Coronary artery (tissue), 2 donors: ENCODE measurements around the gene PLPP1.
A peak's percentile ranks its signal among the peaks of the same experiment; 100 is the strongest.

Source experiments
- DNase-seq: peaks from one replicate; pipeline ENCODE4 v3.0.0-alpha.2; 2017; ENCODE audit warnings: low spot score
- H3K27ac ChIP-seq, 2 donors: fragments of 200-600 bp; sonication (generic); one replicate each; pipeline ENCODE4 v1.5.1; 2016 to 2019
- H3K4me3 ChIP-seq: fragments of 200-600 bp; sonication (generic); 2 replicates; pipeline ENCODE4 v1.5.1; 2016; ENCODE audit warnings: mild to moderate bottlenecking, moderate library complexity
- TF ChIP-seq, protein P1 (sequence below): fragments of 200-600 bp; sonication (generic); IDR thresholded peaks from one replicate; pipeline ENCODE4 v1.5.1; 2019; ENCODE audit warnings: antibody characterized with exemption

Gene PLPP1

DNA sequence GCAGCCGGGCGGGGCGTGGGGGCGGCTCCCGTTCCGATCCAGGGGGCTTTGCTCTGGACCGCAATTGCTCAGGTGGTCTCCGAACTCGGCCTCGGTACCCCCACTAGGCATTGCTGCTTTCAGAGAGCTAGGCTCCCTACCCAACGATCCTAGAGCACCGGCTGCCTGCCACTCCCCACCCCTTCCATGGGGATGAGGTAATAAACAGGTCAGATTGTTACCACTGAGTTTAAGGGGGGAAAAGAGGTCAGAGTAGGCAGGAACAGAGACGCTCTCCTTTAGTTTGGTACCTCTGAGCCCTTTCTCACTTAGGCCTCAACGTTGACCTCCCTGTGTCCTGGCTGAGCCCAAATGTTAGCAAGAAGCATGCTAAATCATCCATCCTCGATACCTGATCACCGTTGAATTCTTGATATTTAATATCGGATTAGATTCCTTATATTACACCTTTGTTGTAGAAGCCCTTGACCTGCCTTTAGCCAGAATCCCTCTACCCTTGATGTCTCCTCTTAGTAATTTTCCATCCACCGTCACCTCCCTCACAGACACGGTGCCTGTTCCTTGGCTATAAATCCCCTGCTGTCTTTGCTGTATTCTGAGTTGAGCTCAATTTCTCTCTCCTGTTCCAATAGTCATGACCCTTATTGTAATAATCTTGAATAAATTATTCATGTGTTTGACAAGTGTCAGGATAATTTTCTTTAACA lies 588 bp upstream of the PLPP1 start:
- DNase-seq: no peak
- TF ChIP-seq, protein P1, sequence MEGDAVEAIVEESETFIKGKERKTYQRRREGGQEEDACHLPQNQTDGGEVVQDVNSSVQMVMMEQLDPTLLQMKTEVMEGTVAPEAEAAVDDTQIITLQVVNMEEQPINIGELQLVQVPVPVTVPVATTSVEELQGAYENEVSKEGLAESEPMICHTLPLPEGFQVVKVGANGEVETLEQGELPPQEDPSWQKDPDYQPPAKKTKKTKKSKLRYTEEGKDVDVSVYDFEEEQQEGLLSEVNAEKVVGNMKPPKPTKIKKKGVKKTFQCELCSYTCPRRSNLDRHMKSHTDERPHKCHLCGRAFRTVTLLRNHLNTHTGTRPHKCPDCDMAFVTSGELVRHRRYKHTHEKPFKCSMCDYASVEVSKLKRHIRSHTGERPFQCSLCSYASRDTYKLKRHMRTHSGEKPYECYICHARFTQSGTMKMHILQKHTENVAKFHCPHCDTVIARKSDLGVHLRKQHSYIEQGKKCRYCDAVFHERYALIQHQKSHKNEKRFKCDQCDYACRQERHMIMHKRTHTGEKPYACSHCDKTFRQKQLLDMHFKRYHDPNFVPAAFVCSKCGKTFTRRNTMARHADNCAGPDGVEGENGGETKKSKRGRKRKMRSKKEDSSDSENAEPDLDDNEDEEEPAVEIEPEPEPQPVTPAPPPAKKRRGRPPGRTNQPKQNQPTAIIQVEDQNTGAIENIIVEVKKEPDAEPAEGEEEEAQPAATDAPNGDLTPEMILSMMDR: no peak
- peak overlapping the region; percentile 76 for H3K4me3 ChIP-seq
- peak overlapping the region; percentile 91 to 98 for H3K27ac ChIP-seq

DNA sequence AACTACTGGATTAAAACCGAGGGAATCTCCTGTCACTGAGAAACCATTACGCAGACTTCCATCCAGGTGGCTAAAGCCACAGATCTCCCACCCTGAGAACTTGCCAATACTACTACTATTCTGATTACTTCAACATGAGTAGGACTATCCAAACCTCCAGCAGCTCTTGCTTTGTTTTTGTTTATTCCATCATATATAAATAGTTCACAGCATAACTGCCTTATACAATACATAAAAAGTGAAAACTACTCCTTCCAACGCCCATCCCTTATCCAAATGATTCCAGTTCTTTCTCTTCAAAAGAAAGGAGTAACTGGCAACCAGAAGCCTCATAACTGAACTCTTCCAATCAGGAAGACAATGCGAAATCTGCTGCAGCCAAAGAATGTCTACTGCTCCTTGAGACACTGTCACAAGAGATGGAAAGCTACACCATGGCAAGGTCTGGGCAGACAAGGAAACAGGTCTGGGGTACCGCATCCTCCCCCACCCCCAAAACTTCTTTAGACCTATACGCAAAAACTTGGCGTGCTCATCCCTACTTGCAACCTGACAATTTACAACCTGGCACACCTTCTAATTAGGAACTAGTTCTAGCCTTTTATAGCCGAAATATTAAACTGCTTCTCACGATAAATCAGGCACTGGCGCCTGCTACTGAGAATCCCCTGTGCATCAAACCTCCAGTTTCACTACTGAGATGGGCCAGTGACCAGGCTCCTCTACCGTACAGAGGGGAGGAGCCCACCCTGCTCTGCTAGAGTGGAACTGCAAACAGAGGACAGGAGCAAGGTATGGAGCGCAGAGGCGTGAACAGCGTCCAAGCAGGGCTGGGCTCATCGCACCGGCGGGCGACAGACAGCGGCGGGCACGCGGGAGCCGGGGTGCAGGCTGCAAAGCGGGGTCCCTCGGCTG lies 986 bp downstream of the PLPP1 start:
- H3K27ac ChIP-seq: peak overlapping the region; percentile 91 to 98
- H3K4me3 ChIP-seq: peak overlapping the region; percentile 76
- DNase-seq: peak; percentile 78
- TF ChIP-seq, protein P1: no peak

DNA sequence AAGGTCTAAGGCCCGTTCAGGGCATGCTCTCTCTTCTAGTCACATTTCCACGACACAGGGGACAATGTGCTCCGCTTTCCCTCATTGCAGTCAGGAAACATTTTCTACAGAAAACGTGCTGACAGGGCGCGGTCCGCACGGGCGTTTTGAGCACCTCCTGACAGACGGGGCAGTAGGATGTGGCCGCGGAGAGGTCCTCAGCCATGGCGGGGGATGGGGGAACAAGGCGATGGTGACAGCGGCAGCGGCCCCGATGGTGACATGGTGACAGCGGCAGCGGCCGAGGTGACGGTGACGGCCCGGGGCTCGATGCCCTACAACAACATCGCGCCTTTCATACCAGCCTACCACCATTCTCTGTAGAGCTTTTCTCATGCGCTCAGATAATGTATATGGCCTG lies 4.1 kb downstream of the PLPP1 start:
- TF ChIP-seq, protein P1: no peak
- DNase-seq: no peak
- Histone ChIP-seq H3K4me3 (peak overlapping the region; percentile 76), H3K27ac (peak overlapping the region; percentile 58 to 68)

DNA sequence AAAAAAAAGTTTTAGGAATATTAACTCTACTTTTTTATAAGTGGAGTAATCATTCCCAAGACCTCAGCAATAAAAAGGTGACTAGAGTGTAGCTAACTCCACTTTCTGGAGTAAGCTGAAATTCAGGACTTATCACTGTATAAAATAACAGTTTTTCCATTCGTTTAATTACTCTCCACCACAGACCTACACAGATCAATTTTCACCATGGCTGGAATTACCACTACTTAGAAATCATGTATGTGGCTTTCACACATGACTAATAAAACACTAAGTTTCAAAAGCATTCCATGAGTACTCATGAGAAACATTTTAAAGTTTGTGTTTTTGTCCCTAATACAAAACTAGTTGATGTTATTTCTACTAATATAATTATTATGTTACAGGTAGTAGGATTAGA lies 9.9 kb downstream of the PLPP1 start:
- Histone ChIP-seq H3K27ac (no peak overlapping the region), H3K4me3 (no peak overlapping the region)
- DNase-seq: no peak
- TF ChIP-seq, protein P1: no peak

DNA sequence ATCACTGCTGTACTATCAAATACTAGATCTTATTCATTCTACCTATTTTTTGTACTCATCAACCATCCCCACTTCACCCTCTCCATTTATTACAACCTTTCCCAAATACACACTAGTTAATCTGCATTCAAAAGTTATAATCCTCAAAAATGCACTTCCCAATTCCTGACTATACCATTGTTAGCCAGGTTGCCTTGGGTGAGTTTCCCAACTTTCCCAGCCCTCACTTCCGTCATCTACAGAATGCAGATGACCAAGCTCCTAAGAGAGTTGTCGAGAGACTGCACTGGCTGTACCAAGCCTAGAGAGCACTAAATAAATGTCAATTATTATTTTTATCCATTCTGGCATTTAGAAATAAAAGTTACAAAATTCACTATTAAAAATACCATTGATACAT lies 11.5 kb downstream of the PLPP1 start:
- Histone ChIP-seq H3K27ac (no peak overlapping the region), H3K4me3 (no peak overlapping the region)
- DNase-seq: no peak
- TF ChIP-seq, protein P1: no peak

DNA sequence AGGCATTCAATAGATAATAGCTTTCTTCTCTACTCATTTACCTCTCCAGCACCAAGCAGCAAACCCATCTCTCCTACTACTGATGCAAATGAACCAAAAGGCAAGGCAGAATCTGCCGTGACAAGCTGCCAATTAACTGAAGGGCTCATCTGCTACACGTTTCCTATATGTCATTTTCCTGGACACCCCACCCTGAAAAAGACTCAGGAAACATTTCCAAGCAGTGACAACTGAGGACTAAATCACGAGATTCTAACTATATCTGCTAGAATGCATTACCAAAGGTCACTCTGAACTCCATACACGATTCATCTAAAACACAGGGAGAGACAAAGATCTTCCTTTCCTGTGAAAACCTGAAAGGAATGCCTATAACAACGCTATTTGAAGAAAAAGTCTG lies 12.9 kb downstream of the PLPP1 start:
- H3K4me3 ChIP-seq: peak overlapping the region; percentile 14
- H3K27ac ChIP-seq: no peak overlapping the region
- TF ChIP-seq, protein P1: no peak
- DNase-seq: no peak
